ENCODE measurements around the gene CHRM4. TPM values are rescaled to one million over a fixed set of nuclear protein-coding genes. Genes with fewer than 3 reads are reported as not detected.

CHRM4 gene
- total and polyA plus RNA-seq, 2 of the 13 experiments (the other 11 are each of a cell fraction or from before 2014, with no cell fraction given): 0.13 to 0.21 TPM

GRCh38 chr11:46360878-46361277 lies 30.7 kb downstream of the CHRM4 start:
- no peak for ATAC-seq
- TF ChIP-seq, protein P1, sequence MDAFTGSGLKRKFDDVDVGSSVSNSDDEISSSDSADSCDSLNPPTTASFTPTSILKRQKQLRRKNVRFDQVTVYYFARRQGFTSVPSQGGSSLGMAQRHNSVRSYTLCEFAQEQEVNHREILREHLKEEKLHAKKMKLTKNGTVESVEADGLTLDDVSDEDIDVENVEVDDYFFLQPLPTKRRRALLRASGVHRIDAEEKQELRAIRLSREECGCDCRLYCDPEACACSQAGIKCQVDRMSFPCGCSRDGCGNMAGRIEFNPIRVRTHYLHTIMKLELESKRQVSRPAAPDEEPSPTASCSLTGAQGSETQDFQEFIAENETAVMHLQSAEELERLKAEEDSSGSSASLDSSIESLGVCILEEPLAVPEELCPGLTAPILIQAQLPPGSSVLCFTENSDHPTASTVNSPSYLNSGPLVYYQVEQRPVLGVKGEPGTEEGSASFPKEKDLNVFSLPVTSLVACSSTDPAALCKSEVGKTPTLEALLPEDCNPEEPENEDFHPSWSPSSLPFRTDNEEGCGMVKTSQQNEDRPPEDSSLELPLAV (CRISPR knock-in tag; conservative IDR thresholded peaks at IDR 0.05; ENCODE audit: low read depth): no peak
- no peak overlapping the region for H3K27ac ChIP-seq (ENCODE audit: extremely low read length, insufficient read depth, low read length)
- no peak for DNase-seq (ENCODE audit: low spot score)
- H3K4me1 ChIP-seq (ENCODE audit: insufficient read depth, low read length): peaks cover 15% of the 10 kb centered on the region
- H3K4me2 ChIP-seq (ENCODE audit: low read depth, low read length): no peak overlapping the region
- FAIRE-seq: no peak
- 91% methylated on average over 6 of the region's 7 CpGs for WGBS (ENCODE audit: low lambda C conversion rate)
- H3K9ac ChIP-seq (ENCODE audit: insufficient read depth, low read depth, low read length): no peak overlapping the region
- no peak overlapping the region for H2AFZ ChIP-seq (ENCODE audit: low read length)
- in situ Hi-C loops (cut with HindIII; ENCODE audit: extremely low pct_ligation_motif_present, low pct_unique_long_range_greater_than_20kb): no loop called here
- 0 out of 5 replicates have a peak, but pooled peaks cover 0 to 7% of the 10 kb centered on the region in 2 experiments for H3K36me3 ChIP-seq (replicated peaks in 1 of 2; ENCODE audit: control insufficient read depth in 1 of 2, insufficient read depth in 2 of 2, low read length in 2 of 2)
- no peaks in the 10 kb centered on the region for H3K9me3 ChIP-seq (ENCODE audit: low read length)
- no TSS peak for BruUV-seq (replicated peaks)
- intact Hi-C loops (cut with micrococcal nuclease; ENCODE audit: unreplicated experiment): no loop called here
- H3K27me3 ChIP-seq (ENCODE audit: control insufficient read depth in 1 of 2, insufficient read depth in 2 of 2, low read length in 2 of 2): no peaks in the 10 kb centered on the region
- ChIA-PET CTCF (ENCODE audit: low intra/inter-chr PET ratio, low total read pairs) (no interaction called here), POLR2A (interaction anchor here (1.1 kb wide), 1 partner anchor 117 kb away, joined by 3 read pairs; no protein-coding TSS in a partner anchor)
- no peak overlapping the region for H3K4me3 ChIP-seq (replicated peaks in 1 of 3; ENCODE audit: insufficient read depth in 1 of 3, low read depth in 2 of 3, low read length in 3 of 3)
- no peaks in the 10 kb centered on the region for H3K79me2 ChIP-seq (ENCODE audit: insufficient read depth, low read length)
- no peaks in the 10 kb centered on the region for H4K20me1 ChIP-seq (ENCODE audit: insufficient read depth, low read length)

DNA sequence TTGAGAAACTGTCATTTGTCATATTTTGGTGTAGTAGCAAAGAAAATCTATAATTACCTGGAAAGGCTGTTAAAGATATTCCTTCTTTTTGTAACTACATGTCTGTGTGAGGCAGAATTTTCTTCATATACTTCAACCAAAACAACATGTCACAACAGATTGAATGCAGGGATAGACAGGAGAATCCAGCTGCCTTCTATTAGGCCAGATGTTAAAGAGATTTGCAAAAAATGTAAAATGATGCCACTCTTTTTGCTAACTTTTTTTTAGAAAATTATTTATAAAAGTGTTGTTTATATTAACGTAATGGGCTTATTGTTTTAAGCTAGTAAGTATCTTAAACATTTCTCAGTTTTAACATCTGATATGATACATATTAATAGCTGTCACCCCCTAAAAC lies 31.6 kb downstream of the CHRM4 start:
- FAIRE-seq: no peak
- ChIA-PET POLR2A (interaction anchor here (1.1 kb wide), 1 partner anchor 116 kb away, joined by 3 read pairs; no protein-coding TSS in a partner anchor), CTCF (ENCODE audit: low intra/inter-chr PET ratio, low total read pairs) (no interaction called here)
- H3K27ac ChIP-seq (ENCODE audit: extremely low read length, insufficient read depth, low read length): no peak overlapping the region
- no peak overlapping the region for H3K4me2 ChIP-seq (ENCODE audit: low read depth, low read length)
- no peak overlapping the region for H3K4me3 ChIP-seq (replicated peaks in 1 of 3; ENCODE audit: insufficient read depth in 1 of 3, low read depth in 2 of 3, low read length in 3 of 3)
- H4K20me1 ChIP-seq (ENCODE audit: insufficient read depth, low read length): no peaks in the 10 kb centered on the region
- H3K9ac ChIP-seq (ENCODE audit: insufficient read depth, low read depth, low read length): no peak overlapping the region
- H3K9me3 ChIP-seq (ENCODE audit: low read length): no peaks in the 10 kb centered on the region
- peaks cover 15% of the 10 kb centered on the region for H3K4me1 ChIP-seq (ENCODE audit: insufficient read depth, low read length)
- no peaks in the 10 kb centered on the region for H3K79me2 ChIP-seq (ENCODE audit: insufficient read depth, low read length)
- in situ Hi-C loops (cut with HindIII; ENCODE audit: extremely low pct_ligation_motif_present, low pct_unique_long_range_greater_than_20kb) (no loop called here), intact Hi-C loops (cut with micrococcal nuclease; ENCODE audit: unreplicated experiment) (no loop called here)
- no peak for DNase-seq (ENCODE audit: low spot score)
- BruUV-seq (replicated peaks): no TSS peak
- no peak overlapping the region for H2AFZ ChIP-seq (ENCODE audit: low read length)
- 0 out of 5 replicates have a peak, but pooled peaks cover 0 to 7% of the 10 kb centered on the region in 2 experiments for H3K36me3 ChIP-seq (replicated peaks in 1 of 2; ENCODE audit: control insufficient read depth in 1 of 2, insufficient read depth in 2 of 2, low read length in 2 of 2)
- ATAC-seq: no peak
- 93% methylated on average over 1 of the region's 1 CpG for WGBS (ENCODE audit: low lambda C conversion rate)
- H3K27me3 ChIP-seq (ENCODE audit: control insufficient read depth in 1 of 2, insufficient read depth in 2 of 2, low read length in 2 of 2): no peaks in the 10 kb centered on the region
- no peak for TF ChIP-seq KLF6 (CRISPR knock-in tag; IDR thresholded peaks at IDR 0.05)
- TF ChIP-seq, protein P2, sequence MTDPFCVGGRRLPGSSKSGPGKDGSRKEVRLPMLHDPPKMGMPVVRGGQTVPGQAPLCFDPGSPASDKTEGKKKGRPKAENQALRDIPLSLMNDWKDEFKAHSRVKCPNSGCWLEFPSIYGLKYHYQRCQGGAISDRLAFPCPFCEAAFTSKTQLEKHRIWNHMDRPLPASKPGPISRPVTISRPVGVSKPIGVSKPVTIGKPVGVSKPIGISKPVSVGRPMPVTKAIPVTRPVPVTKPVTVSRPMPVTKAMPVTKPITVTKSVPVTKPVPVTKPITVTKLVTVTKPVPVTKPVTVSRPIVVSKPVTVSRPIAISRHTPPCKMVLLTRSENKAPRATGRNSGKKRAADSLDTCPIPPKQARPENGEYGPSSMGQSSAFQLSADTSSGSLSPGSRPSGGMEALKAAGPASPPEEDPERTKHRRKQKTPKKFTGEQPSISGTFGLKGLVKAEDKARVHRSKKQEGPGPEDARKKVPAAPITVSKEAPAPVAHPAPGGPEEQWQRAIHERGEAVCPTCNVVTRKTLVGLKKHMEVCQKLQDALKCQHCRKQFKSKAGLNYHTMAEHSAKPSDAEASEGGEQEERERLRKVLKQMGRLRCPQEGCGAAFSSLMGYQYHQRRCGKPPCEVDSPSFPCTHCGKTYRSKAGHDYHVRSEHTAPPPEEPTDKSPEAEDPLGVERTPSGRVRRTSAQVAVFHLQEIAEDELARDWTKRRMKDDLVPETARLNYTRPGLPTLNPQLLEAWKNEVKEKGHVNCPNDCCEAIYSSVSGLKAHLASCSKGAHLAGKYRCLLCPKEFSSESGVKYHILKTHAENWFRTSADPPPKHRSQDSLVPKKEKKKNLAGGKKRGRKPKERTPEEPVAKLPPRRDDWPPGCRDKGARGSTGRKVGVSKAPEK (CRISPR knock-in tag; IDR thresholded peaks at IDR 0.05; ENCODE audit: borderline replicate concordance): no peak
- no peak for TF ChIP-seq ZNF704 (CRISPR knock-in tag; IDR thresholded peaks at IDR 0.05; ENCODE audit: borderline replicate concordance)
- TF ChIP-seq ZFX (CRISPR knock-in tag; IDR thresholded peaks at IDR 0.05; ENCODE audit: low read depth): no peak
- TF ChIP-seq ZNF644 (CRISPR knock-in tag; IDR thresholded peaks at IDR 0.05; ENCODE audit: low read depth): no peak
- no peak for TF ChIP-seq NAIF1 (CRISPR knock-in tag; IDR thresholded peaks at IDR 0.05; ENCODE audit: borderline replicate concordance)
- TF ChIP-seq, protein P3, sequence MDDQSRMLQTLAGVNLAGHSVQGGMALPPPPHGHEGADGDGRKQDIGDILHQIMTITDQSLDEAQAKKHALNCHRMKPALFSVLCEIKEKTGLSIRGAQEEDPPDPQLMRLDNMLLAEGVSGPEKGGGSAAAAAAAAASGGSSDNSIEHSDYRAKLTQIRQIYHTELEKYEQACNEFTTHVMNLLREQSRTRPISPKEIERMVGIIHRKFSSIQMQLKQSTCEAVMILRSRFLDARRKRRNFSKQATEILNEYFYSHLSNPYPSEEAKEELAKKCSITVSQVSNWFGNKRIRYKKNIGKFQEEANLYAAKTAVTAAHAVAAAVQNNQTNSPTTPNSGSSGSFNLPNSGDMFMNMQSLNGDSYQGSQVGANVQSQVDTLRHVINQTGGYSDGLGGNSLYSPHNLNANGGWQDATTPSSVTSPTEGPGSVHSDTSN (CRISPR knock-in tag; IDR thresholded peaks at IDR 0.05; ENCODE audit: borderline replicate concordance): no peak
